GM06990 (cell line): ENCODE measurements around the gene SAP25.

Experiments
- DNase-seq: peaks from one replicate; pipeline ENCODE4 v3.0.0-alpha.2; 2011; ENCODE audit not compliant: insufficient read length; ENCODE audit errors: extremely low read depth
- H3K27me3 ChIP-seq: replicated peaks from 2 replicates; pipeline ENCODE4 v1.6.0; 2011; ENCODE audit warnings: low read length; ENCODE audit not compliant: control insufficient read depth, insufficient read depth
- H3K36me3 ChIP-seq: 2 replicates; pipeline ENCODE4 v1.5.1; 2011; ENCODE audit warnings: low read length; ENCODE audit not compliant: control insufficient read depth, insufficient read depth
- H3K4me3 ChIP-seq: replicated peaks from 2 replicates; pipeline ENCODE4 v1.5.1; 2011; ENCODE audit warnings: low read depth, mild to moderate bottlenecking, control low read depth, low read length
- TF ChIP-seq, protein P1 (sequence below): IDR thresholded peaks from 2 replicates; pipeline ENCODE4 v1.5.1; 2011; ENCODE audit warnings: low read length, control low read depth, mild to moderate bottlenecking, inconsistent platforms; ENCODE audit not compliant: insufficient read depth, poor library complexity, severe bottlenecking

Gene SAP25

GRCh38 chr7:100580466-100581283 lies 7.0 kb upstream of the SAP25 start:
- TF ChIP-seq, protein P1, sequence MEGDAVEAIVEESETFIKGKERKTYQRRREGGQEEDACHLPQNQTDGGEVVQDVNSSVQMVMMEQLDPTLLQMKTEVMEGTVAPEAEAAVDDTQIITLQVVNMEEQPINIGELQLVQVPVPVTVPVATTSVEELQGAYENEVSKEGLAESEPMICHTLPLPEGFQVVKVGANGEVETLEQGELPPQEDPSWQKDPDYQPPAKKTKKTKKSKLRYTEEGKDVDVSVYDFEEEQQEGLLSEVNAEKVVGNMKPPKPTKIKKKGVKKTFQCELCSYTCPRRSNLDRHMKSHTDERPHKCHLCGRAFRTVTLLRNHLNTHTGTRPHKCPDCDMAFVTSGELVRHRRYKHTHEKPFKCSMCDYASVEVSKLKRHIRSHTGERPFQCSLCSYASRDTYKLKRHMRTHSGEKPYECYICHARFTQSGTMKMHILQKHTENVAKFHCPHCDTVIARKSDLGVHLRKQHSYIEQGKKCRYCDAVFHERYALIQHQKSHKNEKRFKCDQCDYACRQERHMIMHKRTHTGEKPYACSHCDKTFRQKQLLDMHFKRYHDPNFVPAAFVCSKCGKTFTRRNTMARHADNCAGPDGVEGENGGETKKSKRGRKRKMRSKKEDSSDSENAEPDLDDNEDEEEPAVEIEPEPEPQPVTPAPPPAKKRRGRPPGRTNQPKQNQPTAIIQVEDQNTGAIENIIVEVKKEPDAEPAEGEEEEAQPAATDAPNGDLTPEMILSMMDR = no peak
- H3K27me3 ChIP-seq = no peaks in the 10 kb centered on the region
- peaks cover 38% of the 10 kb centered on the region for H3K36me3 ChIP-seq
- DNase-seq = no peak
- H3K4me3 ChIP-seq = no peak overlapping the region

GRCh38 chr7:100578246-100579183 lies 4.8 kb upstream of the SAP25 start:
- Histone ChIP-seq H3K4me3 (no peak overlapping the region), H3K27me3 (no peaks in the 10 kb centered on the region), H3K36me3 (peaks cover 45% of the 10 kb centered on the region)
- TF ChIP-seq, protein P1 = no peak
- no peak for DNase-seq

DNA sequence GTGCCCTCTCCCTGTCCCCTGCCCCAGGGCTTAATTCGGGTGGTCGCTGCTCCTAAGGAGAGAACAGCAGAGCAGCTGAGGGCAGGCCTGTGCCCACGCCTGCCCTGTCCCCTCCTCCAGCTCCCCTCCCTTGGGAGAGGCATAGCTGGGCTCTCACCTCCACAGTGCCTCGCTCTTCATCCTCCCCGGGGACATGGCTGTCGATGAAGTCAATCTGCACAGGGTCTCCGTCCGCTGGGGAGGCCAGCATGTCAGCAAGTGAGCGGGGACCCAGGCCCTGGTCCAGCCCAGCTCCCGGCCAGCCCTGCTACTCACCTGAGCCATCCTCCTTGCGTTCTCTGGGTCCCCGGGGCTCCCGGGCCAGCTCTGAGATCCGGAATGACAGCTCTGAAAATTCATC lies 3.8 kb upstream of the SAP25 start:
- DNase-seq = no peak
- peaks cover 50% of the 10 kb centered on the region for H3K36me3 ChIP-seq
- TF ChIP-seq, protein P1 = no peak

DNA sequence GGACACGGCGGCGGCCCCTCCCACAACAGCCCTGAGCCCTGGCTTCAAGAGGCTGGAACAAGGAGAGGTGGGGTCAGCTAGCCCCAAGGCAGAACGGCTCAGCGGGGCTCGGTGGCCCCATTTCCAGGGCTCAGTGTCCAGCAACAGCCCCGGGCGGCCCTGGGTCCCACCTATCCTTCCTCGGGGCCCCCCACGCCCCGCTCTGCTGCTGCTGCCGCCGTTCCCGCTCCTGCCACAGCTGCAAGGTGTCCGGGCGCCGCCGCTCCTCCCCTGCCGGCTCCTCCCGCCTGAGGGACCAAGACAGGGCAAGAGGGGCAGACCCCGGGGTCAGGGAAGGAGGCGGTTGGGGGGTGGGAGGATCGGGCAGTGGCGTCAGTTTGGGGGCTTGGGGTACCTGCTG lies 3.4 kb upstream of the SAP25 start:
- Histone ChIP-seq H3K36me3 (peaks cover 50% of the 10 kb centered on the region), H3K4me3 (no peak overlapping the region), H3K27me3 (no peaks in the 10 kb centered on the region)
- DNase-seq = no peak
- TF ChIP-seq, protein P1 = no peak

More for the DNA sequence above, 3.8 kb upstream of the SAP25 start:
- no peaks in the 10 kb centered on the region for H3K27me3 ChIP-seq
- H3K4me3 ChIP-seq = no peak overlapping the region

- no peak for DNase-seq
- Histone ChIP-seq H3K27me3 (no peaks in the 10 kb centered on the region), H3K4me3 (no peak overlapping the region), H3K36me3 (peaks cover 45% of the 10 kb centered on the region)
- TF ChIP-seq, protein P1 = no peak
Observed at GRCh38 chr7:100576384-100576993, 2.8 kb upstream of the SAP25 start.
